ENCODE measurements around the gene BEGAIN. TPM values are rescaled to one million over a fixed set of nuclear protein-coding genes. Genes with fewer than 3 reads are reported as not detected.

Gene BEGAIN
- total and polyA plus RNA-seq, 12 donors: 0.39 to 59.0 (median 2.7) TPM

GRCh38 chr14:100621806-100622205, 34.6 kb upstream of the BEGAIN start:
- H3K27ac ChIP-seq: no peak overlapping the region
- H3K4me1 ChIP-seq (replicated peaks in 1 of 2): peaks cover 0 to 15% of the 10 kb centered on the region in 2 donors
- intact Hi-C loops (cut with DNase I): no loop called here
- TF ChIP-seq POLR2A (IDR thresholded peaks at IDR 0.05) (no peak), CTCF (IDR thresholded peaks at IDR 0.05) (no peak)
- H3K4me3 ChIP-seq: no peak overlapping the region
- no peaks in the 10 kb centered on the region for H3K36me3 ChIP-seq (replicated peaks in 1 of 2)
- WGBS, 4 donors: 79 to 83% (median 80%) methylated on average over 14 of the region's 14 CpGs
- H3K27me3 ChIP-seq: peaks cover 6% of the 10 kb centered on the region
- DNase-seq: peak in 1 of 7 donors; percentile 19
- no peaks in the 10 kb centered on the region for H3K9me3 ChIP-seq (replicated peaks in 1 of 3)

GRCh38 chr14:100620255-100621100, 33.3 kb upstream of the BEGAIN start:
- Histone ChIP-seq H3K4me3 (no peak overlapping the region), H3K4me1 (replicated peaks in 1 of 2) (peaks cover 0 to 15% of the 10 kb centered on the region in 2 donors), H3K27me3 (peaks cover 6% of the 10 kb centered on the region), H3K36me3 (replicated peaks in 1 of 2) (no peaks in the 10 kb centered on the region), H3K9me3 (replicated peaks in 1 of 3) (no peaks in the 10 kb centered on the region), H3K27ac (no peak overlapping the region)
- TF ChIP-seq POLR2A (IDR thresholded peaks at IDR 0.05) (no peak), CTCF (IDR thresholded peaks at IDR 0.05) (no peak)
- intact Hi-C loops (cut with DNase I): no loop called here
- 87 to 91% (median 87%) methylated on average over 18 of the region's 18 CpGs for WGBS, 4 donors
- DNase-seq: peak in 1 of 7 donors; percentile 10

GRCh38 chr14:100619396-100620254, 32.4 kb upstream of the BEGAIN start:
- 84 to 90% (median 86%) methylated on average over 7 to 10 of the region's 10 CpGs for WGBS, 4 donors
- peak in 1 of 7 donors; percentile 5 for DNase-seq
- no peaks in the 10 kb centered on the region for H3K36me3 ChIP-seq (replicated peaks in 1 of 2)
- no peak overlapping the region for H3K27ac ChIP-seq
- TF ChIP-seq CTCF (IDR thresholded peaks at IDR 0.05) (no peak), POLR2A (IDR thresholded peaks at IDR 0.05) (no peak)
- peaks cover 0 to 15% of the 10 kb centered on the region in 2 donors for H3K4me1 ChIP-seq (replicated peaks in 1 of 2)
- H3K4me3 ChIP-seq: no peak overlapping the region
- H3K9me3 ChIP-seq (replicated peaks in 1 of 3): no peaks in the 10 kb centered on the region
- H3K27me3 ChIP-seq: peaks cover 6% of the 10 kb centered on the region
- intact Hi-C loops (cut with DNase I): no loop called here

- no peak overlapping the region for H3K4me3 ChIP-seq
- H3K9me3 ChIP-seq (replicated peaks in 1 of 3): no peaks in the 10 kb centered on the region
- peaks cover 2% of the 10 kb centered on the region for H3K27me3 ChIP-seq
- intact Hi-C loops (cut with DNase I): no loop called here
- H3K36me3 ChIP-seq (replicated peaks in 1 of 2): no peaks in the 10 kb centered on the region
- WGBS, 4 donors: 66 to 75% (median 72%) methylated on average over 7 to 10 of the region's 10 CpGs
- DNase-seq: peak in 1 of 7 donors; percentile 1
- H3K4me1 ChIP-seq (replicated peaks in 1 of 2): peaks cover 0 to 15% of the 10 kb centered on the region in 2 donors
- no peak overlapping the region for H3K27ac ChIP-seq
- no peak for TF ChIP-seq CTCF (IDR thresholded peaks at IDR 0.05)
- no peak for TF ChIP-seq POLR2A (IDR thresholded peaks at IDR 0.05)
These were observed 31.6 kb upstream of the BEGAIN start for GRCh38 chr14:100618763-100619320.

Measured in adrenal gland (tissue), 12 donors.